Activated T-helper 1 cell treated with anti-CD3 and anti-CD28 coated beads, Interleukin-12 subunit alpha, Interleukin-12 subunit beta, Interleukin-2, Interleukin-4 antibody, amounts not matched to agents 30 ng/mL and 10 ng/mL and 1 ng/mL, durations not matched to agents 14 hours and 24 hours and 36 hours (primary cell): ENCODE measurements around the gene STK38. TPM values are rescaled to one million over a fixed set of nuclear protein-coding genes. Genes with fewer than 3 reads are reported as not detected.
"Not testable (repeated sequence)": the region's sequence is repeated elsewhere in the genome, so short reads cannot be mapped to it uniquely, and the experiment has no call there.

Experiments used
- DNase-seq: peaks from one replicate; pipeline ENCODE4 v3.0.0; 2021; ENCODE audit warnings: low spot score
- H3K27ac Mint-ChIP-seq: one replicate; pipeline ENCODE4 v1.8.0; 2021; ENCODE audit warnings: mild to moderate bottlenecking, mixed read lengths
- H3K27me3 Mint-ChIP-seq: one replicate; pipeline ENCODE4 v1.8.0; 2022; ENCODE audit warnings: mild to moderate bottlenecking, moderate library complexity, mixed read lengths; ENCODE audit not compliant: insufficient read depth
- H3K36me3 Mint-ChIP-seq: one replicate; pipeline ENCODE4 v1.8.0; 2021; ENCODE audit warnings: low read depth, mixed read lengths
- H3K4me1 Mint-ChIP-seq: one replicate; pipeline ENCODE4 v1.8.0; 2021; ENCODE audit warnings: low read depth, mixed read lengths
- H3K4me3 Mint-ChIP-seq: one replicate; pipeline ENCODE4 v1.8.0; 2021; ENCODE audit warnings: mild to moderate bottlenecking, moderate library complexity, mixed read lengths
- H3K9me3 Mint-ChIP-seq: one replicate; pipeline ENCODE4 v1.8.0; 2021; ENCODE audit warnings: mixed read lengths
- intact Hi-C: fragments of 100-400 bp; cut with micrococcal nuclease; formaldehyde crosslinking; loops from one replicate; pipeline ENCODE4 v1.15.1; 2024
- total RNA-seq: library from RNA; stranded (reverse); gene quantifications from 2 replicates; pipeline ENCODE4 v1.2.3, GENCODE V29; 2022

The STK38 gene
- total RNA-seq, 1 donor from 2014 or later, result 23.6 TPM

DNA sequence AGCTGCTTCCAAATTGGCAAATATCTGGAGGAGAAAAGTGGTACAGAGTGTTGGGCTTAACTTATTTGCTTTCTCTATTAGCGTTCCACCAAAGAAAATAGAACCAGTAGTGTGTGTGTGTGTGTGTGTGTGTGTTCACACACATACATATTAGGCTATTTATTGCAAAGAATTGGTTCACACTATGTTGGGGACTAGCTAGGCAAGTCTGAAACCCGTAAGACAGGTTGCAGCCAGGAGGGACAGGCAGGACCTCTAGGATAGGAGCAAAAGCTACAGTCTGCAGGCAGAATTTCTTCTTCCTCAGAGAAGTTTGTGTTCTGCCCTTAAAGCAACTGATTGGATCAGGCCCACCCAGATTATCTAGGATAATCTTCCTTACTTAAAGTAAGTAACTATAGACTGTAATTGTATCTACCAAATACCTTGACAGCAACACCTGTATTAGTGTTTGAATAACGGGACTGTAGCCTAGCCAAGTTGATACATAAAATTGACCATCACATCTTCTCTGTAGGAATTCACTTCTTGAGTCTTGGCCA, 91.7 kb downstream of the STK38 start:
- Mint-ChIP-seq H3K4me3 (no peak overlapping the region), H3K4me1 (peaks cover 10% of the 10 kb centered on the region), H3K27me3 (no peaks in the 10 kb centered on the region), H3K9me3 (no peaks in the 10 kb centered on the region), H3K27ac (no peak overlapping the region), H3K36me3 (peaks cover 10% of the 10 kb centered on the region)
- DNase-seq, result no peak
- intact Hi-C loops, result no loop called here

DNA sequence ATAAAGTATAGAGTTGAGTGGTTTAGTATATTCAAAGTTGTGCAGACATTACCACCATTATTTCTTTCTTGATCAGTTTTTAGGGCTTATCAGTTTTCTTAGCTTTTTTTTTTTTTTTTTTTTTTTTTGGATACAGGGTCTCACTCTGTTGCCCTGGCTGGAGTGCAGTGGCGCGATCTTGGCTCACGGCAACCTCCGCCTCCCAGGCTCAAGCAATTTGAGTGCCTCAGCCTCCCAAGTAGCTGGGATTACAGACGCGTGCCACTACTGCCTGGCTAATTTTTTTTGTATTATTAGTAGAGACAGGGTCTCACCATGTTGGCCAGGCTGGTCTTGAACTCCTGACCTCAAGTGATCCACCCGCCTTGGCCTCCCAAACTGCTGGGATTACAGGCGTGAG, 94.4 kb downstream of the STK38 start:
- H3K4me3 Mint-ChIP-seq, H3K27ac Mint-ChIP-seq, DNase-seq, intact Hi-C loops, H3K9me3 Mint-ChIP-seq, H3K4me1 Mint-ChIP-seq, H3K27me3 Mint-ChIP-seq: not testable (repeated sequence)
- peaks cover 24% of the 10 kb centered on the region for H3K36me3 Mint-ChIP-seq

DNA sequence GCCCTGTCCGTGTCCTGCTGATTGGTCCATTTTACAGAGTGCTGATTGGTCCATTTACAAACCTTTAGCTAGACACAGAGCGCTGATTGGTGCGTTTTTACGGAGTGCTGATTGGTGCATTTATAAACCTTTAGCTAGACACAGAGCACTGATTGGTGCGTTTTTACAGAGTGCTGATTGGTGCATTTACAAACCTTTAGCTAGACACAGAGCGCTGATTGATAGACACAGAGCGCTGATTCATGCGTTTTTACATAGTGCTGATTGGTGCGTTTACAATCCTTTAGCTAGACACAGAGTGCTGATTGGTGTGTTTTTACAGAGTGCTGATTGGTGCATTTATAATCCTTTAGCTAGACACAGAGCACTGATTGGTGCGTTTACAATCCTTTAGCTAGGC, 98.1 kb downstream of the STK38 start:
- peaks cover 27% of the 10 kb centered on the region for H3K36me3 Mint-ChIP-seq
- DNase-seq, H3K4me3 Mint-ChIP-seq, H3K9me3 Mint-ChIP-seq, H3K27ac Mint-ChIP-seq, intact Hi-C loops, H3K27me3 Mint-ChIP-seq: not testable (repeated sequence)
- peaks cover 25% of the 10 kb centered on the region for H3K4me1 Mint-ChIP-seq

GRCh38 chr6:36445621-36446020, 101.7 kb downstream of the STK38 start:
- intact Hi-C loops, result no loop called here
- no peaks in the 10 kb centered on the region for H3K27me3 Mint-ChIP-seq
- H3K27ac Mint-ChIP-seq, result no peak overlapping the region
- H3K4me1 Mint-ChIP-seq, result peaks cover 48% of the 10 kb centered on the region
- H3K36me3 Mint-ChIP-seq, result peaks cover 23% of the 10 kb centered on the region
- no peaks in the 10 kb centered on the region for H3K9me3 Mint-ChIP-seq
- H3K4me3 Mint-ChIP-seq, result no peak overlapping the region
- DNase-seq, result no peak

GRCh38 chr6:36444470-36444869, 102.8 kb downstream of the STK38 start:
- H3K4me1 Mint-ChIP-seq, result peaks cover 48% of the 10 kb centered on the region
- intact Hi-C loops, result loop anchor here (5.0 kb wide), 2 partner anchors 313 to 322 kb away; no protein-coding TSS in a partner anchor
- peak overlapping the region; percentile 96 for H3K4me3 Mint-ChIP-seq
- no peak for DNase-seq
- peaks cover 21% of the 10 kb centered on the region for H3K36me3 Mint-ChIP-seq
- H3K27ac Mint-ChIP-seq, result peak overlapping the region; percentile 91
- no peaks in the 10 kb centered on the region for H3K9me3 Mint-ChIP-seq
- no peaks in the 10 kb centered on the region for H3K27me3 Mint-ChIP-seq

Other genes starting within 250 kb of the STK38 start
- gene BNIP5, start 210.6 kb downstream of the STK38 start, total RNA-seq, result not detected in 2 replicates
- gene ETV7, start 159.8 kb downstream of the STK38 start, total RNA-seq, result 0.47 and 0.88 TPM in 2 replicates
- 0.16 and 0.29 TPM in 2 replicates for gene PXT1, start 104.6 kb downstream of the STK38 start, total RNA-seq
- gene KCTD20, start 104.5 kb downstream of the STK38 start, total RNA-seq, result 62.4 and 62.8 TPM in 2 replicates
- gene SRSF3, start 46.9 kb upstream of the STK38 start, total RNA-seq, result 525 and 546 TPM in 2 replicates
- 105 and 107 TPM in 2 replicates for gene CDKN1A, start 131.2 kb upstream of the STK38 start, total RNA-seq
- gene RAB44, start 150.3 kb upstream of the STK38 start, total RNA-seq, result 0.05 and 0.10 TPM in 2 replicates